CD4-positive, CD25-positive, alpha-beta regulatory T cell (primary cell): ENCODE data around the gene CLDN6. TPM values are rescaled to one million over a fixed set of nuclear protein-coding genes. Genes with fewer than 3 reads are reported as not detected.

Source experiments
- ATAC-seq, 2 donors: fragments of 150-1000 bp; cut with Tn5 transposase; one replicate each; pipeline ENCODE4 v1.10.0; 2021; ENCODE audit warnings: low read depth in 2 of 2, moderate number of reproducible peaks in 2 of 2, moderate library complexity in 1 of 2
- DNase-seq, 3 donors: peaks; one replicate each; pipeline versions ENCODE4 v3.0.0 to v3.0.0-alpha.2; 2012 to 2022; ENCODE audit warnings: mixed read lengths in 1 of 3
- H3K27ac ChIP-seq: one replicate; pipeline ENCODE4 v1.7.0; 2013; ENCODE audit warnings: mild to moderate bottlenecking, low read length; ENCODE audit not compliant: insufficient read depth, poor library complexity, severe bottlenecking
- H3K27me3 ChIP-seq: one replicate; pipeline ENCODE4 v1.7.0; 2013; ENCODE audit warnings: low read length; ENCODE audit not compliant: control insufficient read depth, insufficient read depth
- H3K36me3 ChIP-seq: one replicate; pipeline ENCODE4 v1.7.0; 2013; ENCODE audit warnings: mild to moderate bottlenecking, low read length, moderate library complexity; ENCODE audit not compliant: control insufficient read depth, insufficient read depth
- H3K4me1 ChIP-seq: 2 replicates; pipeline ENCODE4 v1.7.0; 2013; ENCODE audit warnings: mild to moderate bottlenecking, low read length; ENCODE audit not compliant: insufficient read depth, control insufficient read depth, poor library complexity, severe bottlenecking
- H3K4me3 ChIP-seq: one replicate; pipeline ENCODE4 v1.7.0; 2013; ENCODE audit warnings: low read depth, mild to moderate bottlenecking, low read length, moderate library complexity
- H3K9me3 ChIP-seq, 2 experiments: 1 replicate in 1 of 2; 2 replicates in 1 of 2; pipeline ENCODE4 v1.7.0; 2013; ENCODE audit warnings: low read length in 2 of 2, mild to moderate bottlenecking in 1 of 2, moderate library complexity in 1 of 2; ENCODE audit not compliant: control insufficient read depth in 2 of 2
- H3K27ac Mint-ChIP-seq, 3 donors: one replicate each; pipeline ENCODE4 v1.8.0; 2020 to 2022; ENCODE audit warnings: mild to moderate bottlenecking in 3 of 3, mixed read lengths in 3 of 3, moderate library complexity in 2 of 3
- H3K27me3 Mint-ChIP-seq: one replicate; pipeline ENCODE4 v1.8.0; 2022; ENCODE audit warnings: mild to moderate bottlenecking, mixed read lengths
- H3K36me3 Mint-ChIP-seq: one replicate; pipeline ENCODE4 v1.8.0; 2020; ENCODE audit warnings: mixed read lengths
- H3K4me1 Mint-ChIP-seq, 4 donors: one replicate each; pipeline ENCODE4 v1.8.0; 2020 to 2022; ENCODE audit warnings: mixed read lengths in 4 of 4, mild to moderate bottlenecking in 1 of 4
- H3K4me3 Mint-ChIP-seq, 4 donors: one replicate each; pipeline ENCODE4 v1.8.0; 2020 to 2022; ENCODE audit warnings: mild to moderate bottlenecking in 4 of 4, mixed read lengths in 4 of 4, moderate library complexity in 3 of 4
- H3K9me3 Mint-ChIP-seq, 7 donors: one replicate each; pipeline ENCODE4 v1.8.0; 2020 to 2022; ENCODE audit warnings: mixed read lengths in 7 of 7, mild to moderate bottlenecking in 3 of 7, moderate library complexity in 2 of 7
- polyA plus RNA-seq, 4 donors: library from polyadenylated mRNA; unstranded; fragments of 300-500 nt; fragmentation: Illumina TruSeq; gene quantifications; one replicate each; pipeline ENCODE4 v1.2.3, GENCODE V29; 2021
- total RNA-seq: library from RNA; stranded (reverse); gene quantifications from one replicate; pipeline ENCODE4 v1.2.3, GENCODE V29; 2022

CLDN6 gene
- total and polyA plus RNA-seq, 5 donors from 2014 or later = not detected

DNA sequence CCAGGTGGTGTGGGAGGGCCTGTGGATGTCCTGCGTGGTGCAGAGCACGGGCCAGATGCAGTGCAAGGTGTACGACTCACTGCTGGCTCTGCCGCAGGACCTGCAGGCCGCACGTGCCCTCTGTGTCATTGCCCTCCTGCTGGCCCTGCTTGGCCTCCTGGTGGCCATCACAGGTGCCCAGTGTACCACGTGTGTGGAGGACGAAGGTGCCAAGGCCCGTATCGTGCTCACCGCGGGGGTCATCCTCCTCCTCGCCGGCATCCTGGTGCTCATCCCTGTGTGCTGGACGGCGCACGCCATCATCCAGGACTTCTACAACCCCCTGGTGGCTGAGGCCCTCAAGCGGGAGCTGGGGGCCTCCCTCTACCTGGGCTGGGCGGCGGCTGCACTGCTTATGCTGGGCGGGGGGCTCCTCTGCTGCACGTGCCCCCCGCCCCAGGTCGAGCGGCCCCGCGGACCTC is 4.5 kb downstream of the CLDN6 start:
- no peak for DNase-seq

GRCh38 chr16:3012828-3013420 is 5.1 kb downstream of the CLDN6 start, which contains the start of gene CLDN9:
CLDN9 (plus strand) TSS chr16:3012923; CDS start chr16:3013363, 440 bp downstream.
- H3K36me3 ChIP-seq = no peaks in the 10 kb centered on the region
- peak within 1 kb of the TSS in 1 of 4 donors; percentile 32 for H3K4me3 Mint-ChIP-seq
- peaks cover 0 to 13% (median 5%) of the 10 kb centered on the region in 4 donors for H3K4me1 Mint-ChIP-seq
- no peak within 1 kb of the TSS for H3K4me3 ChIP-seq
- no peaks in the 10 kb centered on the region for H3K9me3 Mint-ChIP-seq
- H3K36me3 Mint-ChIP-seq = no peaks in the 10 kb centered on the region
- peaks cover 12% of the 10 kb centered on the region for H3K4me1 ChIP-seq
- H3K27me3 Mint-ChIP-seq = peaks cover 31% of the 10 kb centered on the region
- no peak within 1 kb of the TSS for H3K27ac Mint-ChIP-seq
- H3K9me3 ChIP-seq = no peaks in the 10 kb centered on the region
- no peaks in the 10 kb centered on the region for H3K27me3 ChIP-seq
- DNase-seq = no peak
- ATAC-seq = no peak
- H3K27ac ChIP-seq = no peak within 1 kb of the TSS

More for the DNA sequence above, 4.5 kb downstream of the CLDN6 start:
- Mint-ChIP-seq H3K27me3 (peaks cover 26% of the 10 kb centered on the region), H3K36me3 (no peaks in the 10 kb centered on the region), H3K4me3 (no peak overlapping the region), H3K9me3 (no peaks in the 10 kb centered on the region), H3K27ac (no peak overlapping the region), H3K4me1 (peaks cover 0 to 13% (median 2%) of the 10 kb centered on the region in 4 donors)
- Histone ChIP-seq H3K9me3 (no peaks in the 10 kb centered on the region), H3K27me3 (no peaks in the 10 kb centered on the region), H3K4me3 (no peak overlapping the region), H3K36me3 (no peaks in the 10 kb centered on the region), H3K4me1 (peaks cover 10% of the 10 kb centered on the region), H3K27ac (no peak overlapping the region)
- ATAC-seq = no peak

DNA sequence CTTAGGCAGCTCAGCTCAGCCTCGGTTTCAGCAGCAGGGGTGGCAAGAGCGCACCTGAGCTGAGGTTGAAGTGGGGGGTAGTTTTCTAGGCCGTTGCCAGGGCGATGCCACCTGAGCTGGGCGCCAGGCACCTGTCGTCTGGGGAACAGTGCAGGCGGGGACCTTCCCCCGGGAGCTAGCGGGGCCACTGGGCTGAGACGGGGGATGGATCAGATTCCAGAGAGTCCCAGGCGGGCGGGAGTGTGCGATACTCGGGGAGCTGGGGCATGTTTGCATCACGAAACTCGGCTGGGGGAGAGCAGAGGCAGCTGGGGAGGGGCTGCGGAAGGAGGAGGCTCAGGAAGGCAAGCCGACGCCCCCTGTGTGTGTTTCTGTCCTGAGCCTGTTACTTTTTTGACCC is 5.7 kb downstream of the CLDN6 start:
- ATAC-seq = no peak
- Histone ChIP-seq H3K36me3 (no peaks in the 10 kb centered on the region), H3K27me3 (no peaks in the 10 kb centered on the region), H3K4me3 (no peak overlapping the region), H3K27ac (no peak overlapping the region), H3K9me3 (no peaks in the 10 kb centered on the region), H3K4me1 (peaks cover 18% of the 10 kb centered on the region)
- Mint-ChIP-seq H3K4me1 (peaks cover 0 to 19% (median 8%) of the 10 kb centered on the region in 4 donors), H3K27ac (no peak overlapping the region), H3K9me3 (no peaks in the 10 kb centered on the region), H3K27me3 (peaks cover 34% of the 10 kb centered on the region), H3K4me3 (peak overlapping the region in 1 of 4 donors; percentile 32), H3K36me3 (no peaks in the 10 kb centered on the region)
- DNase-seq = no peak

DNA sequence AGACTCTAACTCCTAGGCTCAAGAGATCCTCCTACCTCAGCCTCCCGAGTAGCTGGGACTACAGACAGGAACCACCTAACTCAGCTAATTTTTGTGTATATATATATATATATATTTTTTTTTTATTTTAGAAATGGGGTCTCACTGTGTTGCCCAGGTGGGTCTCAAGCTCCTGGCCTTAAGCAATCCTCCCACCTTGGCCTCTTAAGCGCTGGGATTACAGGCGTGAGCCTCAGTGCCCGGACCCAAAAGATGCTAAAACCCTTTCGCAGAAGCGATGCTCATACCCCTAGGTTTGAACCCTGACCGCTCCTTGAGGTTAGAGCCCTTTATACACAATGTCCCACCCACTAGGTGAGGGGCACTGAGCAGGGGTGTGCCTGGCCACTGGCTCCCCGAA is 7.5 kb downstream of the CLDN6 start:
- Mint-ChIP-seq H3K27me3 (peaks cover 34% of the 10 kb centered on the region), H3K27ac (no peak overlapping the region), H3K4me1 (peaks cover 0 to 26% (median 14%) of the 10 kb centered on the region in 4 donors), H3K4me3 (peak overlapping the region in 1 of 4 donors; percentile 8), H3K9me3 (no peaks in the 10 kb centered on the region), H3K36me3 (no peaks in the 10 kb centered on the region)
- H3K36me3 ChIP-seq = no peaks in the 10 kb centered on the region
- no peak for DNase-seq
- H3K27ac ChIP-seq = no peak overlapping the region
- ATAC-seq = no peak
- H3K4me1 ChIP-seq = peaks cover 24% of the 10 kb centered on the region
- no peaks in the 10 kb centered on the region for H3K27me3 ChIP-seq
- no peak overlapping the region for H3K4me3 ChIP-seq
- no peaks in the 10 kb centered on the region for H3K9me3 ChIP-seq

- Mint-ChIP-seq H3K9me3 (no peaks in the 10 kb centered on the region), H3K36me3 (no peaks in the 10 kb centered on the region), H3K27ac (no peak overlapping the region), H3K27me3 (peaks cover 31% of the 10 kb centered on the region), H3K4me1 (peaks cover 0 to 29% (median 15%) of the 10 kb centered on the region in 4 donors), H3K4me3 (peak overlapping the region in 2 of 4 donors; percentile 8 to 38)
- Histone ChIP-seq H3K9me3 (no peaks in the 10 kb centered on the region), H3K27me3 (no peaks in the 10 kb centered on the region), H3K4me1 (peaks cover 28% of the 10 kb centered on the region), H3K36me3 (no peaks in the 10 kb centered on the region), H3K27ac (no peak overlapping the region), H3K4me3 (no peak overlapping the region)
- ATAC-seq (no peak), DNase-seq (no peak)
Observed at GRCh38 chr16:3009568-3010390, 8.2 kb downstream of the CLDN6 start.

DNA sequence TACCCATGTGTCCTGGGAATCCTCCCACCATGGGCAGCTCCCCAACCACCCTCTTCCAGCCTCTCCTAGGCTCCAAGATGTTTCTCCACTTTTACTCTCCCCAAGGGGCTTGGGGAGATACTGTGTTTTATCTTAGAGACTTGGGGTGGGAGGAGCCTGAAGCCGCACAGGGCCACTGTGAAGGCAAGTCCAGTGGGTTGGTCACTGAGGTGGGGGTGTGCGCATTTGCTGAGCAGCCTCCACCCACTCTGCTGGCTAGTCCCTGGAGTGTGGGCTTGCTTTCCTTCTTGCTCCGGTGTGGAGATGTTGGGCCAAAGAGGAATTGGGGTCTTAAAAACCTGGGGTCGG is 9.3 kb downstream of the CLDN6 start:
- peak overlapping the region in 2 of 4 donors; percentile 3 to 81 for H3K4me3 Mint-ChIP-seq
- H3K4me1 Mint-ChIP-seq = peaks cover 3 to 33% (median 16%) of the 10 kb centered on the region in 4 donors
- Histone ChIP-seq H3K36me3 (no peaks in the 10 kb centered on the region), H3K9me3 (no peaks in the 10 kb centered on the region), H3K4me3 (no peak overlapping the region), H3K27ac (no peak overlapping the region), H3K4me1 (peaks cover 30% of the 10 kb centered on the region), H3K27me3 (no peaks in the 10 kb centered on the region)
- H3K36me3 Mint-ChIP-seq = no peaks in the 10 kb centered on the region
- no peak overlapping the region for H3K27ac Mint-ChIP-seq
- ATAC-seq = no peak
- H3K27me3 Mint-ChIP-seq = peaks cover 26% of the 10 kb centered on the region
- H3K9me3 Mint-ChIP-seq = no peaks in the 10 kb centered on the region
- no peak for DNase-seq

DNA sequence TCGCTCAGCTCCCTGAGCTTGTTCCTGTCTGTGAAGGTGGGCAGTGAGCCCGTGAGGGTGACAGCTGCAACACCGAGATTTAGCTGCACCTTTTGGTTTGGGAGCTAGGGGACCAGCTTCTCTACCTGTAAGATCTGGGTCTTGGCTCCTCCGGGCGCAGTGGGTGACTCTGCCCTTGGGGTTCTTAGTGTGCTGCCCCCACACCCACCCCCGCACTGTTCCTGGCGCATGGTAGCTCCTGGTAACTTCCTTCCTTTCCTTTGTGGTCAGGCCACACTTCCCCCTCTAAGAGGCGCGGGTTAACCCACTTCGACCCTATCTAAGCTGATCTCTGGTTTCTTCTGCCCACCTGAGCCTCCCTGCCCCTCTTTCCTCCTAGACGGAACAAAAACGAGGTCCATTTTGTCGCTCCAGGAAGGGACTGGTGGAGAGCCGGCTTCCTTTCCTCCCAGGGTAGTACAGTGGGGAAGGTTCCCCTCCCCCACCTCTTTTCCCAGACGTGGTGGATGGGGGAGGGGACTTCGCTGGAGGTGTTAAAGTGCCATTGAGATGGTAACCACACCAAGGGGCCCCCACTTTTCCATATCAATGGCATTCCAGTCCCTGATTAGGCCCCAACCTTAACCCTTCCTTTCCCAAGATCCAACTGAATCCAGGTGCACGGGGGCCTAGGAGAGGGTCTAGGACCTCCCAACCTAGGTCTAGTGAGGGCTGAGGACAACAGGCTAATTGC is 9.9 kb downstream of the CLDN6 start:
- DNase-seq (peak in 1 of 3 donors; percentile 28), ATAC-seq (no peak)
- Histone ChIP-seq H3K4me1 (peaks cover 33% of the 10 kb centered on the region), H3K27ac (no peak overlapping the region), H3K36me3 (no peaks in the 10 kb centered on the region), H3K4me3 (no peak overlapping the region), H3K9me3 (no peaks in the 10 kb centered on the region), H3K27me3 (no peaks in the 10 kb centered on the region)
- Mint-ChIP-seq H3K9me3 (no peaks in the 10 kb centered on the region), H3K4me3 (peak overlapping the region; percentile 68 to 81 (median 76)), H3K27ac (peak overlapping the region in 2 of 3 donors; percentile 10 to 42), H3K27me3 (peaks cover 26% of the 10 kb centered on the region), H3K4me1 (peaks cover 5 to 33% (median 17%) of the 10 kb centered on the region in 4 donors), H3K36me3 (no peaks in the 10 kb centered on the region)
